GM18511 (cell line): Measurements from ENCODE around the gene FBN1.
A peak's percentile ranks its signal among the peaks of the same experiment; 100 is the strongest.

Experiments used
- ATAC-seq: cut with Tn5 transposase; IDR thresholded peaks from one replicate; pipeline ENCODE4 v1.9.1; 2021; ENCODE audit warnings: mild to moderate bottlenecking, moderate library complexity; ENCODE audit not compliant: unreplicated experiment

Gene FBN1

DNA sequence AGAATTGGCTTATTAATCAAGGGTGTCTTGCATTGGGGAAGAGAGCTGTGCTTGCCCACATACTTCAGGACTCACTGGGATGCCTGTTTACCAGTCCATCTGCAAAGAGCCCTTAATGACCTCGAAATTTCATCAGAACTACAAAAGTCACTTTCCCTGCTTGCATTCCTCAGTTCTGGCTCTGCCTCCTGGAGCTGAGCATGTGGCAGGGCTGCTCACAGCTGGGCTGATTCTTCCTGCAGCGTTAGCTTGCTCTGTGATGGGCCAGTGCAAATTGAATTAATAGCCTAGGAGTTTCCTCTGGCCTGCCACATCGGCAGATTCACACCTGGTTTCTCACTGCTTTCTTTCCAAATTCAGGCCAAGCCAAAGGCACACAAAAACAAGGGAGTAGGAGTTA is 205.4 kb downstream of the FBN1 start:
- ATAC-seq = no peak

DNA sequence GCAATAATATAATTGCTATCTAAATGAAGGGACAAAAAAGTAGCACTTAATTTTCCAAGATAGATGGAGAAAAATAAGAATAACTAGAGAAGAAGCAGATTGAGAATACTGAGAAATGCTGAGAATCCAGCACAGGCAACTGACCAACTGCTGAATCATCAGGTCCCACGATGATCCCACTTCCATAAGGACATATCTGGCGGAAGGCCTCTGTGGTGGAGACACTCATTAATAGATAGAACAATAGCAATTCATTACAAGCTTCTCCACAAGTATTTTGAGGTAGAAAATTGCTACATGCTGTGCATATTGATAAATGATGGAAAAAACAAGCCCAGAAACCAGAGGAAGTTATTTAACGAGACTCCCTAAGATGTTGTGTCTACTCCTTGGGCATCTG is 208.3 kb downstream of the FBN1 start:
- no peak for ATAC-seq

- no peak for ATAC-seq
These were observed 210.2 kb downstream of the FBN1 start for GRCh38 chr15:48435321-48435720.

GRCh38 chr15:48433226-48433886 is 212.2 kb downstream of the FBN1 start:
- peak; percentile 98 for ATAC-seq

GRCh38 chr15:48432688-48433087 is 212.8 kb downstream of the FBN1 start:
- no peak for ATAC-seq

DNA sequence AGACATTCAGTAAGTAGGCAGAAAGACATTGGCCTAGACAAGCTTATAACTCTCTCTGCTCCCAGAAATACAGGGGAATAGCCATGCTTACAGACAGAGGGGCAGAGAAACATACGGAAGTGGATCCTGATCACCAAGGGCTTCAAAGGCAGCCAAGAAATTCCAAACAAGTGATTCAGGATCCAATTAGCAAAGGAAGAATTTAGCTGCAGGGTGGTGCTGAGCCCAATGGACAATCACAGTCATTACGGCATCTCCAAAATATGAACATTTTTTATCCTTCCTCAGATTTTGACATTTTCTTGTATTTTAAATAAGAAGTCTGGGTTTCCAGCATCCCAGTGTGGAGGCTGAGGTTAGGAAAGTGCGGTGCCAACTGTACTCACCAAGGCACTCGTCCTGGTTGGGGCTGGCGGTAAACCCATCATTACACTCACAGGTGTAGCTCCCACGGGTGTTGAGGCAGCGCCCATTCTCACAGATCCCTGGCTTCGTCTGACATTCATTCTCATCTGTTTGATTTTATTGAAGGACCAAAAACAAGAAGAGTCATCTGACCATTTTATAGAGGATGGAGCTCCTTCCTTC is 217.5 kb downstream of the FBN1 start:
- no peak for ATAC-seq

GRCh38 chr15:48427479-48427878 is 218.0 kb downstream of the FBN1 start:
- no peak for ATAC-seq

DNA sequence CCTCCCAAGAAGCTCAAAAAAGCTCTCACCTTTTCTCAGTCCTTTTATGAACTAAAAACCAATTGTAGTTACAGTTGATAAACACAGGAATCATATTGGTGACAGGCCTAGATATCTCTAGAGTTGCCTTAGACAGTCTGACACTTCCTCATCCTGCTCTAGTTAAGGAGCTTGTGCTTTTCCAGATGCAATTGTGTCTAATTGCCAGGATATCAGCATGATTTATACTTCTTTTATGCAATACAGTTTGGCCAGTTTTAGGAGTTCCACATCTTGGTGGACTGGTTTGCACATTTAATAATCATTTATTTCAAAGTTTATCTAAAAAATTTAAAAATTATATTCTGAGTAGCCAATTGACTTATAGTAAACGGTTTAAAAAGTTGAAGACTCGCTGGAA is 218.6 kb downstream of the FBN1 start:
- no peak for ATAC-seq

GRCh38 chr15:48426044-48426443 is 219.5 kb downstream of the FBN1 start:
- no peak for ATAC-seq

- no peak for ATAC-seq
These were observed 220.5 kb downstream of the FBN1 start for GRCh38 chr15:48425051-48425450.

GRCh38 chr15:48423896-48424475 is 221.5 kb downstream of the FBN1 start:
- no peak for ATAC-seq

DNA sequence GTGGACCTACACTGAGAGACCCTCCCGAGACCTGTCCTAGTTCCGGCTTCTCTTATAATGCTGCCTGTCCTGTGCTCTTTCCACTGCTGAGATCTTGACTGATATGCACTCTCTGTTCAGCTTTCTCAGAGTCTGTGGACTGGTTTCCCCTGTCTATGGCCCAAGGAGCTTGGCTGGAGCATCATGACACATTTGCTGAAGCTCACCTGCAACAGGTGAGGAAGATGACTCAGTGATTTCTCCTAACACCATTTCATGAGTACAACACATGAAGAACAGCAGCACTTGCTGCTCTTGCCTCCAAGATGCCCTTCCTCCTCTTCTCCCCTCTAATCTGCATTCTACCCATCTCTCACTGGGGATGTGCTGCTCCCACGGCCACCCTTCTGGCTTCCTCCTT is 222.2 kb downstream of the FBN1 start:
- no peak for ATAC-seq

DNA sequence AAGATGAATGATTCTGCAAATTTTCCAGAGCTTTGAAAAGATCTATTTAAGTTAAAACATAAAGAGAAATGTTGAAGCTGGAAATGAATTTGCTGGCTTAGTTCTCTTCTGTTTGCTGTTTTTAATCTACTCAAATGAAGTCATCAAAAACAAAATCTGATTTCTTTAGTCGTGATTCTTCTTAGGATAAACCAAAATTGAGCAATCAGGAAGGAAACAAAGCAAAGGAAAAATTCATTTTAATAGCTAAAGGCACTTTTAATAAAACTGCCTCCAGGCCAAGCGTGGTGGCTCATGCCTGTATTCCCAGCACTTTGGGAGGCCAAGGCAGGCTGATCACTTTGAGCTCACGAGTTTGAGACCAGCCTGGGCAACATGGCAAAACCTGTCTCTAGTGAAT is 223.1 kb downstream of the FBN1 start:
- no peak for ATAC-seq

GRCh38 chr15:48421362-48421761 is 224.1 kb downstream of the FBN1 start:
- no peak for ATAC-seq

DNA sequence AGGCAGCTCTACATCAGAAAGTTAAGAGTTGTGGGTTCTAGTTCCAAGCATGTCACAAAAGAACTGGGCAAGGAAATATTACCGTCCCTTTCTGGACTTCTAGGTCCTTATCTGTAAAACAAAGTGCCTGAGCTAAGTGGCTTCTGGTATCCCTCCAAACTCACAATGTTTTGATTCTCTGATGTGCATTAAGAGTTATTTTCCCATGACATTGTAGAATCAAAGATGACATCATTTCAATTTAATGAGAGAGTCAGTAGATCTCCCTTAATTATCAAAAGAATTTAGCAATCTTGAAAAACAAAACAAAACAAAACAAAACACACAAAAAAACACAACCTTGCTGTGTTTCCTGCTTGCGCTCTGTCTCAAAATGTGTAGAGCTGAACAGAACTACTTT is 225.6 kb downstream of the FBN1 start:
- no peak for ATAC-seq

GRCh38 chr15:48418343-48418742 is 227.2 kb downstream of the FBN1 start:
- no peak for ATAC-seq

- no peak for ATAC-seq
These were observed 229.2 kb downstream of the FBN1 start for GRCh38 chr15:48416301-48416700.

DNA sequence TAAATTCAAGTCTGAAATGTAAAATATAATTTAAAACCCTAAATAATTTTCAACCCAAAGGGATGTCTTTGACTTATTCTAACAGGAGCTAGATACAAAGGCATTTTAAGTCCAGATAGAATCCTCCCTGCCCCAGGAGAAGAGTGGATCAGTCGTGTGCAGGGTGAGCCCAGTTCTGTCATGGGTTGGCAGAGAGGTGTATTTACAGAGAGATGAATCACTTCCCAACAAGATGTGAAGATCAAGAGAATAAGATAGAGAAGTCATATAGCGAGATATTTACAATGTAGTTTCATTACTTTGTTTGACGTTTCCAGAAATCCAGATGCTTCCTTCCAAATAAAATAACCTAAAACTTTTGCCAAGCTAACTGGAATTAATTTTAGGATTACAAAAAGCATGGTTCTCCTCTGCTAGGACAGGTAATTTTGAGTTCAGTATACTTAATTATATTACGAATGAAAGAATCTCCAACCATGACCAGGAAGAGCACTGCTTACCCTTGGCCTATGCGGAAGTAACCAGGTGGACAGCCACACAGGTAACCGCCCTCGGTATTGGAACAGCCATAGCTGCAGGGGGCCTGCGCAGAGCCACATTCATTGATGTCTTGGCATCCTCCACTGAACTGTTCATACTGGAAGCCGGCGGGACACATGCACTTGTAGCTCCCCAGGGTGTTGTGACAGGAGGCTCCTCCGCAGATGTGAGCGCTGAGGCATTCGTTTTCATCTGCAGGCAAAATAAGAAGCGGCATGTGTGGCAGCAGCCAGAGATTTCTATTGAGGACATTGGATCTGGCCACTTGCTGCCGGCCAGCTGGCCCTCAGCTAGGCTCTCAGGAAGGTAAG is 230.2 kb downstream of the FBN1 start:
- ATAC-seq = no peak

DNA sequence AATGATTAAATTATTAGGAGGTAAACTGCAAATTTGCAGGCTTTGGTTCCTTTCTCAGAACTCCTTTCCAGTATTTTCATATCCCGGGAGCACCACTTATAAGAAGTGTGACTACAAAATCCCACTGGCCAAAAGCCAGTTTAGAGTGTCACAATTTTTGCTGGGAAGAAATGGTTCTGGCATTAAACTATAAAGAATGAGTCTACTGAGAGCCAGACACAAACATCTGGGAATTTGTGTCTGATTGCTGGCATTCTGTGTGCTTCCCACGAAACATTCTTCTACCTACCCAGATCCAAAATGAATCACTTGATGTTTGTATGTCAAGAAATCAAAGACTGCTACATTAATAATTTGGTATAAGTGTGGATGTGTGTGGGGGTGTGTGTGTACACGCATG is 231.5 kb downstream of the FBN1 start:
- no peak for ATAC-seq

DNA sequence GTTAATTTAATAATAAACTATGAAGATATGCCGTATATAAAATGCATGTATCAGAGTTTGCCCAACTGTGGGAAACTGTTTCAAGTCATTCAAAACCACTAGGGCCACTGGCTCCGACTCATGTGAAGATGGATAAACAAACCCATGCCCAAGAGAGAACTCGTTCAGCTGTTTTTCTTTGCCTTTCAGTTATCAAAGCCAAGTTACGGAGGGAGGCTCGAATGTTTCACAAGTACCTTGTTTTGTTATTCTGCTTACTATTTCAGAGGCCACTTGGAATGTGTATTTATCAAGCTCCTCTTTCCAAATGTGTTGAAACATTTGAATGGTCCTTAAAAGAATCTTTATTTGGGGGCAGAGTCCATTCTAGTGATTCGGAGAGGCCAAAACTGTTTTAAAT is 232.2 kb downstream of the FBN1 start:
- ATAC-seq = no peak

DNA sequence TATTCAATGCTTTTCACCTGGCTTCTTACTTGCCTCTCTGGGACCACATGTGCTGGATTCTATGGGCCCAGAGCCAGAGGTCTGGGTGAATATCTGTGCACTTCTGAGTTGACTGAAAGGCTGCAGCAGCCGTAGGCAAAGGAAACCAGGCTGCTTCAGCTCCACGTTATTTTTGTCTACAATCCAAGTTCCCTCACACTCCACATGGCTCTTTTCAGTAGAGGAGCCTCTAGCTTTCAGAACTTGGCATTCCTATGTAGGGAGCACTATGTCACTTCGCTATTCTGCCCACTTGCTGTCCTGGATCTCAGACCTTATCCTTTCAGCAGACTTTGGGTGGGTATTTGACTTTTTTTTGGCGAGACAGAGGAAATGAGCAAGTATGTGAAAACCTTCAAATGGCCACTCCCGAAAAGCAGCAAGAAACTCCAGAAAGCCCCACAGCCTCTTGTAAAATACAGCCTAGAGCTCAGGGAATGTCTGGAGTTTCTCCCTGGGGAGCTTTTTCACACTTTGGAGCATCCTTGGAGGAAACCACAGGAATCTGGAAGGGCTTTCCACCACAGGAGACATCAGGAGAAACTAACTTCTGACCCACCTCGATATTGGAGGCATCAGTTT is 233.4 kb downstream of the FBN1 start:
- no peak for ATAC-seq
